Ureter (tissue), 1 donor: ENCODE measurements around the gene PLPP1. TPM values are rescaled to one million over a fixed set of nuclear protein-coding genes. Genes with fewer than 3 reads are reported as not detected.
A peak's percentile ranks its signal among the peaks of the same experiment; 100 is the strongest.
"Not testable (repeated sequence)": the region's sequence is repeated elsewhere in the genome, so short reads cannot be mapped to it uniquely, and the experiment has no call there.

Experiments
- DNase-seq: peaks from one replicate; pipeline ENCODE4 v3.0.0-alpha.2; 2020; ENCODE audit warnings: low spot score
- total RNA-seq: library from RNA; stranded (reverse); gene quantifications from one replicate; pipeline ENCODE4 v1.2.4, GENCODE V29; 2023
- donor health status: DM: yes; HTN: yes; CAD: no.

Gene PLPP1
- total RNA-seq, 1 donor from 2014 or later: 180 TPM

GRCh38 chr5:55544341-55544740, 9.6 kb upstream of the PLPP1 start:
- no peak for DNase-seq

GRCh38 chr5:55541056-55541635, 6.4 kb upstream of the PLPP1 start:
- no peak for DNase-seq

GRCh38 chr5:55540525-55540924, 5.8 kb upstream of the PLPP1 start:
- DNase-seq: no peak

GRCh38 chr5:55540024-55540423, 5.3 kb upstream of the PLPP1 start:
- no peak for DNase-seq

- no peak for DNase-seq
Measured at GRCh38 chr5:55538661-55539060, 3.9 kb upstream of the PLPP1 start.

GRCh38 chr5:55537315-55537714, 2.6 kb upstream of the PLPP1 start:
- DNase-seq: not testable (repeated sequence)

GRCh38 chr5:55535199-55535905, 588 bp upstream of the PLPP1 start:
- DNase-seq: no peak

- peak; percentile 53 for DNase-seq
Measured at GRCh38 chr5:55533521-55534435, 986 bp downstream of the PLPP1 start.

- no peak for DNase-seq
Measured at GRCh38 chr5:55530669-55531068, 4.1 kb downstream of the PLPP1 start.

GRCh38 chr5:55524816-55525215, 9.9 kb downstream of the PLPP1 start:
- no peak for DNase-seq

- no peak for DNase-seq
Measured at GRCh38 chr5:55523293-55523692, 11.5 kb downstream of the PLPP1 start.

- no peak for DNase-seq
Measured at GRCh38 chr5:55521881-55522280, 12.9 kb downstream of the PLPP1 start.

- no peak for DNase-seq
Measured at GRCh38 chr5:55520117-55520839, 14.5 kb downstream of the PLPP1 start.

GRCh38 chr5:55518831-55519390, 15.9 kb downstream of the PLPP1 start:
- no peak for DNase-seq

GRCh38 chr5:55517804-55518203, 17.0 kb downstream of the PLPP1 start:
- no peak for DNase-seq

- no peak for DNase-seq
Measured at GRCh38 chr5:55511010-55511409, 23.8 kb downstream of the PLPP1 start.

- DNase-seq: no peak
Measured at GRCh38 chr5:55510523-55510880, 24.3 kb downstream of the PLPP1 start.

- no peak for DNase-seq
Measured at GRCh38 chr5:55509796-55510522, 24.8 kb downstream of the PLPP1 start.

- no peak for DNase-seq
Measured at GRCh38 chr5:55509097-55509496, 25.7 kb downstream of the PLPP1 start.

GRCh38 chr5:55507574-55507973, 27.2 kb downstream of the PLPP1 start:
- DNase-seq: no peak

- DNase-seq: not testable (repeated sequence)
Measured at GRCh38 chr5:55505711-55506110, 29.1 kb downstream of the PLPP1 start.
